Lower leg skin (tissue), 3 donors: Measurements from ENCODE around the gene DNAI4.

Experiments
- CTCF ChIP-seq, 3 donors: fragments of 450-650 bp; IDR thresholded peaks; one replicate each; pipeline ENCODE4 v1.5.1; 2016; ENCODE audit warnings: antibody characterized with exemption in 3 of 3, mild to moderate bottlenecking in 3 of 3, moderate library complexity in 2 of 3
- POLR2A ChIP-seq, 2 donors: fragments of 450-650 bp; IDR thresholded peaks; one replicate each; pipeline ENCODE4 v1.6.1; 2016 to 2017; ENCODE audit warnings: antibody characterized with exemption in 2 of 2, mild to moderate bottlenecking in 1 of 2, moderate library complexity in 1 of 2

- TF ChIP-seq CTCF (IDR thresholded peaks at IDR 0.05) (no peak), POLR2A (IDR thresholded peaks at IDR 0.05) (no peak)
These were observed 83.7 kb downstream of the DNAI4 start for GRCh38 chr1:66840929-66841328.
